Pulmonary artery endothelial cell (primary cell): Measurements from ENCODE around the gene TBC1D22A. TPM values are rescaled to one million over a fixed set of nuclear protein-coding genes. Genes with fewer than 3 reads are reported as not detected.

Experiments used
- DNase-seq: peaks from one replicate; pipeline ENCODE4 v3.0.0-alpha.2; 2011; ENCODE audit warnings: low read depth, low spot score
- total RNA-seq: library from RNA; depleted of rRNA; stranded (reverse); fragments of >200 nt; gene quantifications from 2 replicates; pipeline ENCODE4 v1.2.3, GENCODE V29; 2014

TBC1D22A gene
- total RNA-seq, 1 donor from 2014 or later, result 17.4 TPM

GRCh38 chr22:47055461-47055860, 293.0 kb downstream of the TBC1D22A start:
- DNase-seq, result no peak

GRCh38 chr22:47055921-47056320, 293.5 kb downstream of the TBC1D22A start:
- no peak for DNase-seq

- no peak for DNase-seq
Measured at GRCh38 chr22:47056361-47056760, 293.9 kb downstream of the TBC1D22A start.

GRCh38 chr22:47056776-47057470, 294.5 kb downstream of the TBC1D22A start:
- no peak for DNase-seq

GRCh38 chr22:47057916-47058585, 295.6 kb downstream of the TBC1D22A start:
- DNase-seq, result no peak

- DNase-seq, result no peak
Measured at GRCh38 chr22:47059076-47059475, 296.6 kb downstream of the TBC1D22A start.

- DNase-seq, result no peak
Measured at GRCh38 chr22:47059701-47060161, 297.3 kb downstream of the TBC1D22A start.

- DNase-seq, result no peak
Measured at GRCh38 chr22:47060718-47061117, 298.3 kb downstream of the TBC1D22A start.

- no peak for DNase-seq
Measured at GRCh38 chr22:47061226-47061625, 298.8 kb downstream of the TBC1D22A start.

GRCh38 chr22:47062126-47062525, 299.7 kb downstream of the TBC1D22A start:
- no peak for DNase-seq

GRCh38 chr22:47063071-47063509, 300.6 kb downstream of the TBC1D22A start:
- DNase-seq, result no peak

GRCh38 chr22:47063606-47064005, 301.2 kb downstream of the TBC1D22A start:
- DNase-seq, result no peak

GRCh38 chr22:47064016-47064415, 301.6 kb downstream of the TBC1D22A start:
- no peak for DNase-seq

- no peak for DNase-seq
Measured at GRCh38 chr22:47064416-47064815, 302.0 kb downstream of the TBC1D22A start.

GRCh38 chr22:47065756-47066615, 303.5 kb downstream of the TBC1D22A start:
- peak; percentile 39 for DNase-seq

- DNase-seq, result no peak
Measured at GRCh38 chr22:47066616-47066905, 304.1 kb downstream of the TBC1D22A start.

- DNase-seq, result no peak
Measured at GRCh38 chr22:47067321-47067890, 305.0 kb downstream of the TBC1D22A start.

- DNase-seq, result no peak
Measured at GRCh38 chr22:47067911-47068625, 305.6 kb downstream of the TBC1D22A start.

GRCh38 chr22:47068626-47068996, 306.2 kb downstream of the TBC1D22A start:
- DNase-seq, result no peak

- DNase-seq, result no peak
Measured at GRCh38 chr22:47069270-47069669, 306.8 kb downstream of the TBC1D22A start.
